WTC11 (cell line): ENCODE measurements around the gene RALY. TPM values are rescaled to one million over a fixed set of nuclear protein-coding genes. Genes with fewer than 3 reads are reported as not detected.

Source experiments
- ATAC-seq: fragments of 200-7000 bp; cut with Tn5 transposase; 2 replicates; pipeline ENCODE4 v1.10.0; 2021; ENCODE audit warnings: mild to moderate bottlenecking, moderate library complexity
- CTCF ChIA-PET: fragments of 300-600 bp; sonication (Branson Sonifier 250); formaldehyde crosslinking; loops from one replicate; lab custom pipeline; 2021; ENCODE audit warnings: antibody characterized with exemption; lab: Charles Lee
- POLR2A ChIA-PET: fragments of 350-600 bp; sonication (Branson Sonifier 250); formaldehyde crosslinking; loops from one replicate; lab custom pipeline; 2021; ENCODE audit warnings: antibody characterized with exemption; lab: Charles Lee
- DNase-seq: peaks from one replicate; pipeline ENCODE4 v3.0.0; 2021; ENCODE audit warnings: low spot score
- H3K27ac Mint-ChIP-seq: 2 replicates; pipeline ENCODE4 v1.8.0; 2021; ENCODE audit warnings: mixed read lengths
- H3K27me3 Mint-ChIP-seq: 2 replicates; pipeline ENCODE4 v1.8.0; 2021; ENCODE audit warnings: low read depth, mild to moderate bottlenecking, moderate library complexity, mixed read lengths
- H3K36me3 Mint-ChIP-seq: 2 replicates; pipeline ENCODE4 v1.8.0; 2021; ENCODE audit warnings: mixed read lengths
- H3K4me1 Mint-ChIP-seq: 2 replicates; pipeline ENCODE4 v1.8.0; 2022; ENCODE audit warnings: mixed read lengths
- H3K4me3 Mint-ChIP-seq: 2 replicates; pipeline ENCODE4 v1.8.0; 2021; ENCODE audit warnings: mild to moderate bottlenecking, moderate library complexity, mixed read lengths
- H3K9me3 Mint-ChIP-seq: 2 replicates; pipeline ENCODE4 v1.8.0; 2021; ENCODE audit warnings: mixed read lengths
- CBFB ChIP-seq: sonication (generic); formaldehyde crosslinking; IDR thresholded peaks from 2 replicates; pipeline ENCODE4 v1.8.1; 2022; ENCODE audit warnings: mild to moderate bottlenecking, low read depth, missing genetic modification reagents
- CREB1 ChIP-seq: sonication (generic); formaldehyde crosslinking; IDR thresholded peaks from 2 replicates; pipeline ENCODE4 v1.8.0; 2023; ENCODE audit warnings: mild to moderate bottlenecking, missing genetic modification reagents
- CREM ChIP-seq: sonication (generic); formaldehyde crosslinking; IDR thresholded peaks from 2 replicates; pipeline ENCODE4 v1.8.1; 2022; ENCODE audit warnings: mild to moderate bottlenecking, missing genetic modification reagents, moderate library complexity
- ERG ChIP-seq: fragments of 250-450 bp; sonication (Bioruptor Pico); IDR thresholded peaks from 2 replicates; pipeline ENCODE4 v1.8.0; 2021; ENCODE audit warnings: mild to moderate bottlenecking
- ETV6 ChIP-seq: sonication (generic); formaldehyde crosslinking; IDR thresholded peaks from 2 replicates; pipeline ENCODE4 v1.8.1; 2022; ENCODE audit warnings: mild to moderate bottlenecking, missing genetic modification reagents
- GRHL2 ChIP-seq: fragments of 250-450 bp; sonication (Bioruptor Pico); IDR thresholded peaks from 2 replicates; pipeline ENCODE4 v1.8.0; 2022; ENCODE audit warnings: mild to moderate bottlenecking, moderate library complexity; ENCODE audit not compliant: insufficient replicate concordance, severe bottlenecking
- KAT7 ChIP-seq: sonication (generic); formaldehyde crosslinking; IDR thresholded peaks from 2 replicates; pipeline ENCODE4 v1.8.1; 2023; ENCODE audit warnings: missing genetic modification reagents, mild to moderate bottlenecking, borderline replicate concordance
- MAX ChIP-seq: sonication (generic); formaldehyde crosslinking; IDR thresholded peaks from 2 replicates; pipeline ENCODE4 v1.8.0; 2022; ENCODE audit warnings: mild to moderate bottlenecking, missing genetic modification reagents
- NR1H2 ChIP-seq: sonication (generic); formaldehyde crosslinking; IDR thresholded peaks from 2 replicates; pipeline ENCODE4 v1.9.0; 2021; ENCODE audit warnings: mild to moderate bottlenecking, moderate library complexity, missing genetic modification reagents
- NR3C1 ChIP-seq: sonication (generic); formaldehyde crosslinking; conservative IDR thresholded peaks from 2 replicates; pipeline ENCODE4 v1.8.1; 2023; ENCODE audit warnings: low read depth, mild to moderate bottlenecking, missing genetic modification reagents
- SMAD3 ChIP-seq: sonication (generic); formaldehyde crosslinking; IDR thresholded peaks from 2 replicates; pipeline ENCODE4 v1.8.0; 2022; ENCODE audit warnings: missing genetic modification reagents, mild to moderate bottlenecking, borderline replicate concordance
- TEAD1 ChIP-seq: sonication (generic); formaldehyde crosslinking; IDR thresholded peaks from 2 replicates; pipeline ENCODE4 v1.8.0; 2022; ENCODE audit warnings: mild to moderate bottlenecking, missing genetic modification reagents
- USF1 ChIP-seq: sonication (generic); formaldehyde crosslinking; IDR thresholded peaks from 2 replicates; pipeline ENCODE4 v1.8.0; 2022; ENCODE audit warnings: mild to moderate bottlenecking, missing genetic modification reagents
- USF2 ChIP-seq: sonication (generic); formaldehyde crosslinking; IDR thresholded peaks from 2 replicates; pipeline ENCODE4 v1.8.1; 2023; ENCODE audit warnings: mild to moderate bottlenecking, missing genetic modification reagents, moderate library complexity
- ZBTB21 ChIP-seq: sonication (generic); formaldehyde crosslinking; IDR thresholded peaks from 2 replicates; pipeline ENCODE4 v1.8.1; 2023; ENCODE audit warnings: mild to moderate bottlenecking, missing genetic modification reagents, borderline replicate concordance
- ZNF121 ChIP-seq: sonication (generic); formaldehyde crosslinking; IDR thresholded peaks from 2 replicates; pipeline ENCODE4 v1.8.0; 2023; ENCODE audit warnings: missing genetic modification reagents
- ZNF138 ChIP-seq: sonication (generic); formaldehyde crosslinking; conservative IDR thresholded peaks from 2 replicates; pipeline ENCODE4 v1.8.1; 2022; ENCODE audit warnings: mild to moderate bottlenecking, moderate library complexity, missing genetic modification reagents
- ZNF263 ChIP-seq: sonication (generic); formaldehyde crosslinking; IDR thresholded peaks from 2 replicates; pipeline ENCODE4 v1.8.1; 2022; ENCODE audit warnings: low read depth, mild to moderate bottlenecking, moderate library complexity, missing genetic modification reagents
- ZNF671 ChIP-seq: fragments of 250-450 bp; sonication (Bioruptor Pico); IDR thresholded peaks from 2 replicates; pipeline ENCODE4 v1.8.0; 2021; ENCODE audit warnings: mild to moderate bottlenecking
- total RNA-seq: library from RNA; stranded (reverse); gene quantifications from 3 replicates; pipeline ENCODE4 v1.2.3, GENCODE V29; 2021

RALY gene
- total RNA-seq, 1 experiment from 2014 or later, result 164 TPM

- TF ChIP-seq USF2 (no peak), ERG (CRISPR knock-in tag) (no peak), ZNF671 (CRISPR knock-in tag) (peak; percentile 36; the same call in 1 of the 2 replicates), CREB1 (CRISPR knock-in tag) (no peak), MAX (no peak)
Observed at GRCh38 chr20:34108616-34109174, 115.0 kb downstream of the RALY start (continued).

GRCh38 chr20:34109442-34109841, 115.7 kb downstream of the RALY start:
- no peak for DNase-seq
- no peaks in the 10 kb centered on the region for H3K9me3 Mint-ChIP-seq
- H3K27me3 Mint-ChIP-seq, result peaks cover 2% of the 10 kb centered on the region; the same call in 1 of the 2 replicates
- peak overlapping the region; percentile 94 for H3K4me3 Mint-ChIP-seq
- CTCF ChIA-PET, result no interaction called here
- TF ChIP-seq TEAD1, result no peak
- no peak for TF ChIP-seq USF1 (CRISPR knock-in tag)
- no peak for TF ChIP-seq ZNF121 (CRISPR knock-in tag)
- TF ChIP-seq NR3C1, result no peak
- no peak for TF ChIP-seq ZBTB21 (CRISPR knock-in tag)
- TF ChIP-seq, all 79 proteins: peak for 0
- Mint-ChIP-seq H3K27ac (peak overlapping the region; percentile 23; the same call in 1 of the 2 replicates), H3K4me1 (peaks cover 38% of the 10 kb centered on the region), H3K36me3 (peaks cover 47% of the 10 kb centered on the region)
- POLR2A ChIA-PET, result interaction anchor here (0.7 to 1.1 kb wide), 2 partner anchors 9 to 62 kb away, joined by 3 to 7 read pairs; no protein-coding TSS in a partner anchor
- no peak for ATAC-seq

- H3K4me3 Mint-ChIP-seq, result peak overlapping the region; percentile 94
- H3K36me3 Mint-ChIP-seq, result peaks cover 39% of the 10 kb centered on the region
- ChIA-PET CTCF (no interaction called here), POLR2A (interaction anchor here (0.7 kb wide), 1 partner anchor 63 kb away, joined by 7 read pairs; no protein-coding TSS in a partner anchor)
- H3K27me3 Mint-ChIP-seq, result peaks cover 2% of the 10 kb centered on the region; the same call in 1 of the 2 replicates
- H3K4me1 Mint-ChIP-seq, result peaks cover 38% of the 10 kb centered on the region
- no peaks in the 10 kb centered on the region for H3K9me3 Mint-ChIP-seq
- no peak for ATAC-seq
- TF ChIP-seq NR1H2 (no peak), ZNF671 (CRISPR knock-in tag) (no peak), ZNF138 (CRISPR knock-in tag) (no peak), SMAD3 (no peak), KAT7 (CRISPR knock-in tag) (no peak), CBFB (CRISPR knock-in tag) (no peak), ETV6 (CRISPR knock-in tag) (no peak), GRHL2 (CRISPR knock-in tag) (no peak), ZNF263 (CRISPR knock-in tag) (no peak), CREM (CRISPR knock-in tag) (no peak)
- TF ChIP-seq, all 79 proteins: peak for 0
- DNase-seq, result no peak
- H3K27ac Mint-ChIP-seq, result peak overlapping the region; percentile 99
Observed at GRCh38 chr20:34110025-34110744, 116.5 kb downstream of the RALY start.
